ENCODE measurements around the gene SPACA9.

DNA sequence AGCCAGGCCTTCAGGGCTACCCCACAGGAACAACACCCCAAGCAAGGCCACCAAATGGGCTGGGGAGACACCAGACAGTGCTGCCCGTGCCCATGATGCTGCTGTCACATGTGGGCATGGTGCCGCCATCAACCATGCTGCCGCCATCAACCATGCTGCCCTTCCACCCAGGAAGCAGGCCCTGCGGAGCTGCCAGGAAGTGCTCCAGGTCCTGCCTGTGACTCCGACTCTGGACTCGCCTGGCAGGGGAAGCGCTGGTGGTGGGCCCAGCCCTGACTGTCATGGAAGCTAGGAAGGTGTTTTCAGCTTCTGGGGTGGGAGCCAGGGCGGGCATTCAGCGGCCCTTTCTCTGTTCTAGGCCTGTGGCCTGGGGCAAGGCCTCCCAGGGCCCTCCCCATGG lies 9.4 kb upstream of the SPACA9 start:
- TF ChIP-seq, protein P1, sequence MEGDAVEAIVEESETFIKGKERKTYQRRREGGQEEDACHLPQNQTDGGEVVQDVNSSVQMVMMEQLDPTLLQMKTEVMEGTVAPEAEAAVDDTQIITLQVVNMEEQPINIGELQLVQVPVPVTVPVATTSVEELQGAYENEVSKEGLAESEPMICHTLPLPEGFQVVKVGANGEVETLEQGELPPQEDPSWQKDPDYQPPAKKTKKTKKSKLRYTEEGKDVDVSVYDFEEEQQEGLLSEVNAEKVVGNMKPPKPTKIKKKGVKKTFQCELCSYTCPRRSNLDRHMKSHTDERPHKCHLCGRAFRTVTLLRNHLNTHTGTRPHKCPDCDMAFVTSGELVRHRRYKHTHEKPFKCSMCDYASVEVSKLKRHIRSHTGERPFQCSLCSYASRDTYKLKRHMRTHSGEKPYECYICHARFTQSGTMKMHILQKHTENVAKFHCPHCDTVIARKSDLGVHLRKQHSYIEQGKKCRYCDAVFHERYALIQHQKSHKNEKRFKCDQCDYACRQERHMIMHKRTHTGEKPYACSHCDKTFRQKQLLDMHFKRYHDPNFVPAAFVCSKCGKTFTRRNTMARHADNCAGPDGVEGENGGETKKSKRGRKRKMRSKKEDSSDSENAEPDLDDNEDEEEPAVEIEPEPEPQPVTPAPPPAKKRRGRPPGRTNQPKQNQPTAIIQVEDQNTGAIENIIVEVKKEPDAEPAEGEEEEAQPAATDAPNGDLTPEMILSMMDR (IDR thresholded peaks at IDR 0.05): no peak
- TF ChIP-seq EP300 (IDR thresholded peaks at IDR 0.05): no peak
- no peak for TF ChIP-seq POLR2AphosphoS5 (IDR thresholded peaks at IDR 0.05)

Data from suprapubic skin (tissue), 4 donors.